H1 (cell line): ENCODE data around the gene EIF4E1B. TPM values are rescaled to one million over a fixed set of nuclear protein-coding genes. Genes with fewer than 3 reads are reported as not detected.
A peak's percentile ranks its signal among the peaks of the same experiment; 100 is the strongest.

Experiments used
- CTCF ChIA-PET: fragments of 300-600 bp; sonication (Branson Sonifier 250); formaldehyde crosslinking; loops from one replicate; lab custom pipeline; 2021; ENCODE audit not compliant: partially characterized antibody; lab: Charles Lee
- POLR2A ChIA-PET: fragments of 300-600 bp; sonication (Branson Sonifier 250); formaldehyde crosslinking; loops from one replicate; lab custom pipeline; 2021; ENCODE audit warnings: inconsistent platforms; ENCODE audit not compliant: partially characterized antibody; lab: Charles Lee
- DNase-seq, 2 experiments: peaks; one replicate each; pipeline versions ENCODE4 v3.0.0 to v3.0.0-alpha.2; 2010 to 2022; ENCODE audit warnings: low spot score in 2 of 2, low read depth in 1 of 2, mixed read lengths in 1 of 2
- FAIRE-seq: peaks from 2 replicates; lab custom pipeline; 2011; peaks lifted over from hg19 to GRCh38; lab: Jason Lieb, UNC
- H2AFZ ChIP-seq: 2 replicates; pipeline ENCODE4 v1.8.1; 2012; ENCODE audit warnings: low read length, inconsistent platforms
- H2AK5ac ChIP-seq: 2 replicates; pipeline ENCODE4 v1.6.1; 2013; ENCODE audit warnings: low read depth, low read length
- H2BK120ac ChIP-seq: replicated peaks from 2 replicates; pipeline ENCODE3; 2013; ENCODE audit warnings: low read depth, low read length, inconsistent platforms
- H2BK12ac ChIP-seq: 2 replicates; pipeline ENCODE4 v1.6.1; 2013; ENCODE audit warnings: low read depth, low read length
- H2BK15ac ChIP-seq: 2 replicates; pipeline ENCODE4 v1.6.1; 2013; ENCODE audit warnings: low read length
- H2BK20ac ChIP-seq: 2 replicates; pipeline ENCODE4 v1.6.1; 2013; ENCODE audit warnings: low read length
- H2BK5ac ChIP-seq: 2 replicates; pipeline ENCODE4 v1.6.1; 2013; ENCODE audit warnings: low read depth, low read length
- H3K14ac ChIP-seq: 2 replicates; pipeline ENCODE4 v1.6.1; 2013; ENCODE audit warnings: inconsistent platforms; ENCODE audit not compliant: insufficient read length
- H3K18ac ChIP-seq: 2 replicates; pipeline ENCODE4 v1.6.1; 2013; ENCODE audit warnings: low read length; ENCODE audit errors: extremely low read depth
- H3K23ac ChIP-seq: 2 replicates; pipeline ENCODE4 v1.6.1; 2013; ENCODE audit warnings: inconsistent platforms; ENCODE audit not compliant: insufficient read length
- H3K23me2 ChIP-seq: 2 replicates; pipeline ENCODE4 v1.6.1; 2013; ENCODE audit warnings: low read depth, low read length
- H3K27ac ChIP-seq: 2 replicates; pipeline ENCODE4 v1.6.1; 2011; ENCODE audit warnings: low read depth, low read length, inconsistent platforms
- H3K27me3 ChIP-seq, 4 experiments: replicated peaks in 1 of 4; 1 replicate in 1 of 4; 2 replicates in 3 of 4; pipeline versions ENCODE4 v1.6.1 to v1.8.1; 2011 to 2013; ENCODE audit warnings: low read length in 3 of 4, mild to moderate bottlenecking in 3 of 4, inconsistent platforms in 2 of 4, mixed read lengths in 2 of 4, moderate library complexity in 1 of 4; ENCODE audit not compliant: control insufficient read depth in 3 of 4, insufficient read depth in 3 of 4; ENCODE audit errors: extremely low read depth in 1 of 4
- H3K36me3 ChIP-seq, 4 experiments: 2 replicates each; pipeline versions ENCODE4 v1.6.1 to v1.8.1; 2011 to 2013; ENCODE audit warnings: mild to moderate bottlenecking in 4 of 4, low read length in 3 of 4, moderate library complexity in 2 of 4, control low read depth in 1 of 4, inconsistent platforms in 1 of 4; ENCODE audit not compliant: insufficient read depth in 4 of 4, control insufficient read depth in 2 of 4
- H3K4ac ChIP-seq: replicated peaks from 2 replicates; pipeline ENCODE3; 2013; ENCODE audit warnings: low read length, low read depth, mixed read lengths, inconsistent platforms; ENCODE audit not compliant: insufficient read length
- H3K4me1 ChIP-seq, 4 experiments: replicated peaks in 1 of 4; 1 replicate in 1 of 4; 2 replicates in 3 of 4; pipeline versions ENCODE4 v1.6.1 to v1.8.1; 2011 to 2013; ENCODE audit warnings: low read length in 3 of 4, inconsistent platforms in 2 of 4, mixed read lengths in 1 of 4; ENCODE audit not compliant: insufficient read depth in 4 of 4, control insufficient read depth in 3 of 4
- H3K4me2 ChIP-seq, 2 experiments: 2 replicates each; pipeline versions ENCODE4 v1.6.1 to v1.8.1; 2011 to 2013; ENCODE audit warnings: low read depth in 2 of 2, low read length in 2 of 2, control low read depth in 1 of 2, inconsistent platforms in 1 of 2, mild to moderate bottlenecking in 1 of 2; ENCODE audit not compliant: insufficient read depth in 1 of 2
- H3K4me3 ChIP-seq, 4 experiments: fragments of 200-600, 300-600 bp in 1 of 4; sonication (generic), shearing (Covaris generic), sonication (Bioruptor Twin) in 1 of 4; 2 replicates each; pipeline versions ENCODE4 v1.5.1 to v1.8.1; 2011 to 2016; ENCODE audit warnings: low read length in 4 of 4, low read depth in 3 of 4, control low read depth in 2 of 4, inconsistent platforms in 2 of 4, mild to moderate bottlenecking in 2 of 4, mixed read lengths in 1 of 4, moderate library complexity in 1 of 4; ENCODE audit not compliant: insufficient read depth in 2 of 4; ENCODE audit errors: extremely low read depth in 1 of 4
- H3K56ac ChIP-seq: replicated peaks from 2 replicates; pipeline ENCODE3; 2013; ENCODE audit warnings: low read depth, mild to moderate bottlenecking, mixed read lengths, low read length, inconsistent platforms; ENCODE audit not compliant: insufficient read length
- H3K79me1 ChIP-seq: 2 replicates; pipeline ENCODE4 v1.6.1; 2013; ENCODE audit warnings: low read depth, low read length, control low read depth
- H3K79me2 ChIP-seq, 2 experiments: 2 replicates each; pipeline versions ENCODE4 v1.6.1 to v1.8.1; 2012 to 2013; ENCODE audit warnings: low read length in 2 of 2, mild to moderate bottlenecking in 2 of 2, inconsistent platforms in 1 of 2; ENCODE audit not compliant: insufficient read depth in 2 of 2, control insufficient read depth in 1 of 2
- H3K9ac ChIP-seq, 4 experiments: replicated peaks in 1 of 4; 1 replicate in 1 of 4; 2 replicates in 3 of 4; pipeline versions ENCODE4 v1.6.1 to v1.8.1; 2011 to 2013; ENCODE audit warnings: low read depth in 3 of 4, low read length in 3 of 4, control low read depth in 2 of 4, mild to moderate bottlenecking in 2 of 4, moderate library complexity in 2 of 4, inconsistent platforms in 1 of 4; ENCODE audit errors: extremely low read depth in 1 of 4
- H3K9me3 ChIP-seq, 2 experiments: 2 replicates each; pipeline versions ENCODE4 v1.6.1 to v1.8.1; 2012 to 2013; ENCODE audit warnings: mild to moderate bottlenecking in 2 of 2, moderate library complexity in 2 of 2, control low read depth in 1 of 2, inconsistent platforms in 1 of 2, low read depth in 1 of 2, low read length in 1 of 2, mixed read lengths in 1 of 2; ENCODE audit not compliant: insufficient read depth in 2 of 2
- H4K20me1 ChIP-seq, 2 experiments: replicated peaks in 1 of 2; 2 replicates each; pipeline versions ENCODE3 to v1.8.1; 2011 to 2013; ENCODE audit warnings: inconsistent platforms in 2 of 2, low read length in 2 of 2, mild to moderate bottlenecking in 1 of 2; ENCODE audit not compliant: insufficient read depth in 2 of 2, control insufficient read depth in 1 of 2
- H4K5ac ChIP-seq: 2 replicates; pipeline ENCODE4 v1.6.1; 2013; ENCODE audit warnings: low read length, low read depth, mixed read lengths, inconsistent platforms; ENCODE audit not compliant: insufficient read length
- H4K8ac ChIP-seq: 2 replicates; pipeline ENCODE4 v1.8.0; 2013; ENCODE audit warnings: mild to moderate bottlenecking, moderate library complexity, low read length, inconsistent platforms; ENCODE audit not compliant: insufficient read depth; ENCODE audit errors: extremely low read depth
- H4K91ac ChIP-seq: replicated peaks from 2 replicates; pipeline ENCODE3; 2013; ENCODE audit warnings: low read length, mixed read lengths, inconsistent platforms; ENCODE audit not compliant: insufficient read length
- BACH1 ChIP-seq: IDR thresholded peaks from 2 replicates; pipeline ENCODE4 v1.6.1; 2012; ENCODE audit warnings: low read length, improper control_type of control experiment
- CBX5 ChIP-seq: fragments of 300-800, 300-1000 bp; sonication (generic); IDR thresholded peaks from 2 replicates; pipeline ENCODE4 v1.7.1; 2016; ENCODE audit warnings: antibody characterized with exemption, low read length, low read depth
- EGR1 ChIP-seq: IDR thresholded peaks from 2 replicates; pipeline ENCODE4 v1.6.1; 2011; ENCODE audit warnings: low read depth, low read length, borderline replicate concordance
- EP300 ChIP-seq, 2 experiments: IDR thresholded peaks; 1 replicate in 1 of 2; 2 replicates in 1 of 2; pipeline ENCODE4 v1.6.1; 2011 to 2012; ENCODE audit warnings: low read depth in 2 of 2, low read length in 2 of 2, mild to moderate bottlenecking in 2 of 2, borderline replicate concordance in 1 of 2, inconsistent platforms in 1 of 2, moderate library complexity in 1 of 2
- FOSL1 ChIP-seq: IDR thresholded peaks from 2 replicates; pipeline ENCODE4 v1.6.1; 2011; ENCODE audit warnings: mild to moderate bottlenecking, low read depth, low read length, moderate library complexity; ENCODE audit not compliant: insufficient read depth
- JUND ChIP-seq: IDR thresholded peaks from 2 replicates; pipeline ENCODE4 v1.6.1; 2011; ENCODE audit warnings: mild to moderate bottlenecking, improper control_type of control experiment, low read length
- MAX ChIP-seq: IDR thresholded peaks from 2 replicates; pipeline ENCODE4 v1.6.1; 2012; ENCODE audit warnings: inconsistent platforms
- NANOG ChIP-seq: IDR thresholded peaks from 2 replicates; pipeline ENCODE4 v1.6.1; 2011; ENCODE audit warnings: low read length, low read depth, mild to moderate bottlenecking, inconsistent platforms; ENCODE audit not compliant: insufficient read depth, poor library complexity, severe bottlenecking
- PHF8 ChIP-seq: fragments of 200-600 bp; sonication (generic); conservative IDR thresholded peaks from 2 replicates; pipeline ENCODE4 v1.7.1; 2012; ENCODE audit warnings: low read depth, mild to moderate bottlenecking, inconsistent platforms, low read length, moderate library complexity
- RFX5 ChIP-seq: IDR thresholded peaks from 2 replicates; pipeline ENCODE4 v1.6.1; 2011; ENCODE audit warnings: low read depth, low read length, improper control_type of control experiment, borderline replicate concordance
- SIRT6 ChIP-seq: IDR thresholded peaks from one replicate; pipeline ENCODE4 v1.7.1; 2012; ENCODE audit warnings: low read length, inconsistent platforms
- SUZ12 ChIP-seq: fragments of 200-600 bp; sonication (generic); IDR thresholded peaks from 2 replicates; pipeline ENCODE4 v1.6.1; 2012; ENCODE audit warnings: mild to moderate bottlenecking, inconsistent platforms, low read length, moderate library complexity, mixed read lengths
- TAF1 ChIP-seq: IDR thresholded peaks from 2 replicates; pipeline ENCODE4 v1.6.1; 2011; ENCODE audit warnings: mild to moderate bottlenecking, low read depth, low read length
- ZNF274 ChIP-seq: IDR thresholded peaks from 2 replicates; pipeline ENCODE4 v1.7.0; 2012; ENCODE audit warnings: low read length, borderline replicate concordance; ENCODE audit errors: extremely low read depth
- WGBS, 2 experiments: shearing (Covaris generic) in 1 of 2; methylation state at CpG; one replicate each; pipeline versions ENCODE4 v1.1.6 to v1.1.7; 2013 to 2015; ENCODE audit warnings: low lambda C conversion rate in 2 of 2, mixed read lengths in 2 of 2, inconsistent platforms in 1 of 2, low coverage in 1 of 2, missing lambda C conversion rate in 1 of 2; ENCODE audit not compliant: insufficient replicate concordance in 2 of 2, insufficient coverage in 1 of 2, insufficient read length in 1 of 2; ENCODE audit errors: extremely low coverage in 1 of 2, missing lambda C conversion rate in 1 of 2; 5-methylcytosine and 5-hydroxymethylcytosine counted together
- polyA plus RNA-seq, 7 experiments: library from polyadenylated mRNA; depleted of rRNA in 3 of 7; stranded (reverse) in 5 of 7; unstranded in 2 of 7; fragments of >200 nt in 5 of 7; fragments of 200-250 nt in 2 of 7; gene quantifications; 1 replicate in 5 of 7; 2 replicates in 1 of 7; 4 replicates in 1 of 7; pipeline versions ENCODE4 v1.2.1 to v1.2.3, GENCODE V29; 2011 to 2013; ENCODE audit warnings: missing spikeins in 2 of 7, mixed read lengths in 2 of 7
- total RNA-seq: library from RNA; stranded (reverse); fragmentation: NEBNext Ultra II Directional; extraction: Animal tissue kit (Norgen Biotek cat#: 25700); gene quantifications from 2 replicates; pipeline ENCODE4 v1.2.1, GENCODE V29; 2021

The EIF4E1B gene
- total and polyA plus RNA-seq, 2 of the 8 experiments (the other 6 are each of a cell fraction or from before 2014, with no cell fraction given) = 0.97 to 1.3 TPM

GRCh38 chr5:176603091-176603490, 27.4 kb upstream of the EIF4E1B start:
- Histone ChIP-seq H3K9me3 (no peaks in the 10 kb centered on the region), H3K4me2 (0 out of 4 replicates have a peak overlapping the region, but pooled peaks of 1 of the 2 experiments have one; percentile 12), H3K23ac (no peak overlapping the region), H4K20me1 (peaks cover 2 to 11% of the 10 kb centered on the region in 2 experiments), H3K56ac (no peak overlapping the region), H2BK15ac (no peak overlapping the region), H2BK5ac (no peak overlapping the region), H3K4me1 (peaks cover 0 to 3% (median 0%) of the 10 kb centered on the region in 4 experiments; a peak in 2 of 7 replicates), H3K4ac (no peak overlapping the region), H3K79me1 (no peaks in the 10 kb centered on the region), H3K9ac (no peak overlapping the region), H4K5ac (no peak overlapping the region), H3K18ac (no peak overlapping the region), H2BK12ac (no peak overlapping the region), H3K27me3 (peaks cover 0 to 2% (median 0%) of the 10 kb centered on the region in 4 experiments; a peak in 2 of 7 replicates), H4K91ac (no peak overlapping the region), H3K14ac (no peak overlapping the region), H3K36me3 (peaks cover 0 to 4% (median 0%) of the 10 kb centered on the region in 4 experiments; a peak in 1 of 8 replicates), H3K27ac (no peak overlapping the region), H4K8ac (no peak overlapping the region), H3K79me2 (no peaks in the 10 kb centered on the region), H3K23me2 (no peaks in the 10 kb centered on the region), H3K4me3 (no peak overlapping the region), H2BK20ac (no peak overlapping the region), H2AFZ (no peak overlapping the region), H2BK120ac (no peak overlapping the region), H2AK5ac (no peak overlapping the region)
- CTCF ChIA-PET = interaction anchor here (1.1 to 2.2 kb wide), 2 partner anchors 11 to 30 kb away, joined by 3 to 9 read pairs; no protein-coding TSS in a partner anchor
- FAIRE-seq (no peak), DNase-seq (no peak)
- POLR2A ChIA-PET = interaction anchor here (1.8 kb wide), 1 partner anchor 27 kb away, joined by 3 read pairs; the partner anchor contains the start of genes EIF4E1B and SNCB
- WGBS, 2 experiments = 48% methylated on average over 2 of the region's 2 CpGs; no CpG with 5 or more reads in 1 of the 2 experiments
- TF ChIP-seq RFX5 (no peak), FOSL1 (no peak), SUZ12 (no peak), TAF1 (no peak), SIRT6 (no peak), CBX5 (no peak), NANOG (no peak), BACH1 (no peak), MAX (no peak), EP300 (IDR thresholded peaks at IDR 0.05; ENCODE audit: borderline replicate concordance in 1 of 2, low read depth in 2 of 2, low read length in 2 of 2) (no peak), JUND (no peak), ZNF274 (no peak), EGR1 (no peak), PHF8 (no peak)
